ENCODE data around the gene EIF3K. TPM values are rescaled to one million over a fixed set of nuclear protein-coding genes. Genes with fewer than 3 reads are reported as not detected.
A peak's percentile ranks its signal among the peaks of the same experiment; 100 is the strongest.

The EIF3K gene
- total RNA-seq, 6 donors from 2014 or later = 142 to 404 (median 242) TPM

- Histone ChIP-seq H3K4me1 (peaks cover 90 to 98% (median 93%) of the 10 kb centered on the region in 4 donors), H3K9me3 (no peaks in the 10 kb centered on the region), H3K36me3 (peaks cover 0 to 5% (median 0%) of the 10 kb centered on the region in 4 donors), H3K4me3 (no peak overlapping the region), H3K27me3 (no peaks in the 10 kb centered on the region), H3K27ac (peak overlapping the region; percentile 92 to 96 (median 93))
- DNase-seq (no peak), ATAC-seq (ENCODE audit: low FRiP score in 2 of 2) (no peak)
- 85 to 89% methylated on average over 10 to 14 of the region's 15 CpGs for WGBS, 2 donors
- TF ChIP-seq EP300 (IDR thresholded peaks at IDR 0.05) = no peak
- no peak for TF ChIP-seq CTCF (IDR thresholded peaks at IDR 0.05)
- no peak for TF ChIP-seq POLR2AphosphoS5 (IDR thresholded peaks at IDR 0.05)
- no peak for TF ChIP-seq POLR2A (IDR thresholded peaks at IDR 0.05)
These were observed 66.1 kb downstream of the EIF3K start for GRCh38 chr19:38684862-38685665.

DNA sequence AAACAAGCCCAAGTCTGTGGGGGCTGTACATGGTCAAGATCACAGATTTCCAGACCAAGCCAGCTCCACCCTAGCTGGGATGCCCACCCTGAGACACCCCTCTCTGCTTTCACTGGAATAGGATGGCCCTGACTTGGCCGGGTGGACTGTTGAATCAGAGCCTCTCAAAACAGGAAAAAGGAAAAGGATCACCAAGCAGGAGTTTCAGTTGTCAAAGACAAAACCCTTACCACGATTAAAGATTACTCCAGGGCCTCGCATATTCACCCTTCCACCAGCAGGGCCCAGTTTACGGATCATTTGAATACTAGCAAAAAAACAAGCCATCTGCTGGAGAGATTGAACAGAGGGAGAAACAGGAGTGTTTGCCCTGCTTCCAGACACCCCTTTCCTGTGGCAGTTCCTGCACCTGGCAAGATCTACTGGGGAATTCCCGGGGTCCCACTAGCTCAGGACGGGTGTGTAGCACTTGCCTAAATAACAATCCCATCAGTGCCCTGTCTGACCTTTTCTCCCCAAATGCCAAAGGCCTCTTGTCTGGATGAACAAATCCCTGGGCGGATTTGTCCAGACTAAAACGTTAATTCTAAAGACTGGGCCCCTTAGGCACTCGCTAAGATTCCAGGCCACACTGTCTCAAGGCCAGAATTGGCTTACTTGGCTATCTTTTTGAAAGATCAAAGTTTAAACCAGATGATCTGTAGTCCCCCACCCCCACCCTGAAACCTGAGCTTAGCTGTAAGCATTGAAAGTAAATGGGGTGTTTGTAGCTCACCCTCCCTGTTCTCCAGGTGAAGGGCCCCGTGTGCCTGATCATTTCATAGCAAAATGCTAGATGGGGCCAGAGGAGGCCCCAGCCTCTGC is 66.9 kb downstream of the EIF3K start:
- 24 to 34% methylated on average over 9 to 10 of the region's 10 CpGs for WGBS, 2 donors
- Histone ChIP-seq H3K4me3 (no peak overlapping the region), H3K27me3 (no peaks in the 10 kb centered on the region), H3K36me3 (peaks cover 0 to 10% (median 0%) of the 10 kb centered on the region in 4 donors), H3K9me3 (no peaks in the 10 kb centered on the region), H3K27ac (peak overlapping the region; percentile 92 to 96 (median 93)), H3K4me1 (peaks cover 87 to 98% (median 91%) of the 10 kb centered on the region in 4 donors)
- DNase-seq = no peak
- no peak for ATAC-seq (ENCODE audit: low FRiP score in 2 of 2)
- TF ChIP-seq POLR2AphosphoS5 (IDR thresholded peaks at IDR 0.05) = no peak
- peak; percentile 18 to 83 (median 52) for TF ChIP-seq CTCF (IDR thresholded peaks at IDR 0.05)

- Histone ChIP-seq H3K27ac (peak overlapping the region; percentile 92 to 96 (median 93)), H3K36me3 (peaks cover 0 to 10% (median 0%) of the 10 kb centered on the region in 4 donors), H3K9me3 (no peaks in the 10 kb centered on the region), H3K4me1 (peaks cover 85 to 98% (median 89%) of the 10 kb centered on the region in 4 donors), H3K4me3 (no peak overlapping the region), H3K27me3 (no peaks in the 10 kb centered on the region)
- TF ChIP-seq POLR2A (IDR thresholded peaks at IDR 0.05) (no peak), EP300 (IDR thresholded peaks at IDR 0.05) (no peak), CTCF (IDR thresholded peaks at IDR 0.05) (no peak), POLR2AphosphoS5 (IDR thresholded peaks at IDR 0.05) (no peak)
- DNase-seq (no peak), ATAC-seq (ENCODE audit: low FRiP score in 2 of 2) (no peak)
- 69 to 78% methylated on average over 5 of the region's 5 CpGs for WGBS, 2 donors
These were observed 67.5 kb downstream of the EIF3K start for GRCh38 chr19:38686530-38686888.

Other genes starting within 250 kb of the EIF3K start
- gene PSMD8, start 244.6 kb upstream of the EIF3K start, total RNA-seq = 100 to 1,000 TPM in 4 of 6 donors, 10 to 100 TPM in 2; 66.0 to 213 (median 121) TPM
- gene GGN, start 231.2 kb upstream of the EIF3K start, total RNA-seq = 1 to 10 TPM in 3 of 6 donors, under 1 TPM in 3; 0.44 to 8.4 (median 0.95) TPM
- gene SPRED3, start 230.5 kb upstream of the EIF3K start, total RNA-seq = 1 to 10 TPM in 3 of 6 donors, under 1 TPM in 3; 0.11 to 2.1 (median 0.85) TPM
- 10 to 100 TPM; 16.0 to 75.4 (median 24.2) TPM for gene FAM98C, start 216.1 kb upstream of the EIF3K start, total RNA-seq
- 10 to 100 TPM in 4 of 6 donors, 1 to 10 TPM in 2; 4.4 to 17.5 (median 12.6) TPM for gene RASGRP4, start 193.0 kb upstream of the EIF3K start, total RNA-seq
- gene RYR1, start 185.5 kb upstream of the EIF3K start, total RNA-seq = 10 to 100 TPM in 1 of 6 donors, 1 to 10 TPM in 5; 1.1 to 22.0 (median 5.5) TPM
- gene MAP4K1, start 1.2 kb upstream of the EIF3K start, total RNA-seq = 10 to 100 TPM in 3 of 6 donors, 1 to 10 TPM in 3; 6.2 to 28.3 (median 9.9) TPM
- 100 to 1,000 TPM; 162 to 636 (median 512) TPM for gene ACTN4, start 28.5 kb downstream of the EIF3K start, total RNA-seq
- gene CAPN12, start 125.3 kb downstream of the EIF3K start, total RNA-seq = 10 to 100 TPM in 3 of 6 donors, 1 to 10 TPM in 3; 5.2 to 93.2 (median 11.1) TPM
- not detected for gene LGALS7, start 154.3 kb downstream of the EIF3K start, total RNA-seq
- gene LGALS7B, start 170.0 kb downstream of the EIF3K start, total RNA-seq = 10 to 100 TPM in 1 of 6 donors, not detected in 5; 12.4 TPM
- gene LGALS4, start 193.8 kb downstream of the EIF3K start, total RNA-seq = 10 to 100 TPM in 1 of 6 donors, 1 to 10 TPM in 5; 3.1 to 12.3 (median 5.0) TPM
- 100 to 1,000 TPM; 104 to 225 (median 189) TPM for gene ECH1, start 212.6 kb downstream of the EIF3K start, total RNA-seq
- gene HNRNPL, start 230.8 kb downstream of the EIF3K start, total RNA-seq = 100 to 1,000 TPM; 156 to 274 (median 178) TPM

Measured in upper lobe of left lung (tissue), 6 donors.